PC-9 (cell line): ENCODE data around the gene C10orf62.

Experiments used
- CTCF ChIP-seq: fragments of 200-600 bp; sonication (generic); conservative IDR thresholded peaks from 2 replicates; pipeline ENCODE4 v1.6.1; 2017; ENCODE audit warnings: mixed run types, antibody characterized with exemption, mild to moderate bottlenecking, moderate library complexity
- EZH2 ChIP-seq: fragments of 200-600 bp; sonication (generic); IDR thresholded peaks from 2 replicates; pipeline ENCODE4 v1.8.0; 2017; ENCODE audit warnings: antibody characterized with exemption, low read depth

DNA sequence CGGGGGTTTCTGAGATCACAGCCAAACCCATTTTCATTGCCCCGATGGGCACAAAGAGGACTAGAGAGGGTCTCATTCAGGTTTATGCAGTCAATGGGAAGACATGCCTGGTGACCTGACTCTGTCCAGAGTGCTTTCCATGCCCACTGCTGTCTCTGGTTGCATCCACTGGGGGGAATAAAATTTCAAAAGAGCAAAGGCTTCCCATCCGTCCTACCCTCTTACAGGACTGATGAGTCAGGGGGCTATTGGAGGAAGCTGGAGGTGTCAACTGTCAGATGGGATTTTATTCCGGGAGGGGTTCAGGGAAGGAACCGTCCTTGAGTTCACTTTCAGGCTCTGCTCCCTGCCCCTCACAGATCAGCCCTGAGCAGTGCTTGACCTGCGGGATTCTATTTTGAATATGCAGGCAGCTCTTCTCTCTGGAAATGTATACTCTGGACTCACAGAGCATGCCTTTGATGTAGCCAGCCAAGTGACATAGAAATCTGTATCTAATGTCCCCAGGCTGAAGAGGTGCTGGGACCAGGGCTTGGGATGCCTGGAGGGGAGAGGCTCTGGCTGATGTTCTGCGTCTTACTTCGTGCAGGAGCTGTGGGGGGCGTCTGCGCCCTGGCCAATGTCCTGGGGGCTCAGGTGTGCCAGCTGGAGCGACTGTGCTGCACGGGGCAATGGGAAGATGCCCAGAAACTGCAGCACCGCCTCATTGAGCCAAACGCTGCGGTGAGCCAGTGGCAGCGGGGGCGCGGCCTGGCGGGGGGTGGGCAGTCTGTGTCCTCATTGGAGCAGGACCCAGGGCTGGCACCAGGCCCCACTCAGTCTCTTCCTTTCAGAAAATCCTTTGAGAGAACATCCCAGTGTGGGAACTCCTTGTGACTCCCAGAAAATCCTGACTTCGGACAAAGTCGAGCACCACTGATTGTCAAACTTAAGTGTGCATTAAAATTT is 12.0 kb downstream of the C10orf62 start:
- no peak for TF ChIP-seq CTCF
- no peak for TF ChIP-seq EZH2
